LNCAP (cell line): ENCODE measurements around the gene ZBTB7A.

Experiments
- CTCF ChIP-seq: fragments of 450-650 bp; IDR thresholded peaks from 2 replicates; pipeline ENCODE4 v1.5.1; 2017; ENCODE audit warnings: mild to moderate bottlenecking

The ZBTB7A gene

DNA sequence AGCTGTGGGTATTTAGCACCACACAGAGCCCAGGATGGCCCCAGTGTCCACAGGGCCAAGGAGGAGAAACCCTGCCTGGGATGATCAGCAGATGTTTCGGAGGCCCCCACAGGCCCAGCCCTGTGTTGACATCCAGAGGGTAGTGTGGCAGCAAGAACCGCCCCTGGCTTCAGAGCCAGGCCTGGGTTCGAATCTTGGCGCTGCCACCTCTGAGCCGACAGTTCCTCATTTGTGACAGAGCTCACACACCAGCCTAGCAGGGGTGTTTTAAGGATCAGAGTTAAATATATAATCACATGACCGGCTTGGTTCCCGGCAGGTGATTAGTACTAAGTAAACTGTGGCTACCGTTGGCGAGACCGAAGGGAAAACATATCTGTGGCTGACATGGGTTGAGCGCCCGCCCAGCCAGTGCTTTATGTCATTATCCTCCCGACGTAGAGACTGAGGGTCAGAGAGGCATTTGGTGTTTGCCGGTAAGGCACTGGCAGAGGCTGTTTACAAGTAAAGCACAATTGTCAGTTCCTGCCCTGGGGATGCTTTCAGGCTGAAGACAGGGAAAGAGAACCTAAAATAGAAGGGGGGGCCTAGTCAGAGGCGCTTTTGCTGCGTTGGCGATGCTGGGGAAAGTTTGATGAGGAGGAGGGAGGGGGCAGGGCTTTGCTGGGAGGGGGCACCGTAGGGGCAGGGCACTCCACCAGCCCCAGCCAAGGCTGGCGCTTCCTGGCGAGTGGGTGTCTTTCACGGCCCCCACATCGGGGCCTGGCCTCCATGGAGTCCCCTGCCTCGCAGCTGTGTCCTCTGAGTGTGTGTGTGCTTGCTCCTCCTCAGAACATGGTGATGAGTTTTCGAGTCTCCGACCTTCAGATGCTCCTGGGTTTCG lies 54.4 kb downstream of the ZBTB7A start:
- no peak for TF ChIP-seq CTCF

DNA sequence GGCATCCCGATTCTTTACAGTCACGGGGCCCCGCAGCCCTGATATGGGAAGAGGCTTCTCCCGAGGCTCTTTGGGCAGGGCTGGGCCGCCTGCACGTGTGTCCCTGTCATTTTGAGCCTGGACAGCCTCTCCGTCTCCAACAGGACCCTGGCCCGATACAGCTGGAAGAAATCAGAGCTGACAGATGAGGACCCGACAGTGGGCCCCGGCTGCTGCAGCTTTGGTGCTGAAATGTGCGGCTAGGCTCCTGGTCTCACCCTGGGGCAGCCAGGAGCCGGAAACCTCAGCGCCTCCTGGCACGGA lies 55.9 kb downstream of the ZBTB7A start:
- no peak for TF ChIP-seq CTCF

DNA sequence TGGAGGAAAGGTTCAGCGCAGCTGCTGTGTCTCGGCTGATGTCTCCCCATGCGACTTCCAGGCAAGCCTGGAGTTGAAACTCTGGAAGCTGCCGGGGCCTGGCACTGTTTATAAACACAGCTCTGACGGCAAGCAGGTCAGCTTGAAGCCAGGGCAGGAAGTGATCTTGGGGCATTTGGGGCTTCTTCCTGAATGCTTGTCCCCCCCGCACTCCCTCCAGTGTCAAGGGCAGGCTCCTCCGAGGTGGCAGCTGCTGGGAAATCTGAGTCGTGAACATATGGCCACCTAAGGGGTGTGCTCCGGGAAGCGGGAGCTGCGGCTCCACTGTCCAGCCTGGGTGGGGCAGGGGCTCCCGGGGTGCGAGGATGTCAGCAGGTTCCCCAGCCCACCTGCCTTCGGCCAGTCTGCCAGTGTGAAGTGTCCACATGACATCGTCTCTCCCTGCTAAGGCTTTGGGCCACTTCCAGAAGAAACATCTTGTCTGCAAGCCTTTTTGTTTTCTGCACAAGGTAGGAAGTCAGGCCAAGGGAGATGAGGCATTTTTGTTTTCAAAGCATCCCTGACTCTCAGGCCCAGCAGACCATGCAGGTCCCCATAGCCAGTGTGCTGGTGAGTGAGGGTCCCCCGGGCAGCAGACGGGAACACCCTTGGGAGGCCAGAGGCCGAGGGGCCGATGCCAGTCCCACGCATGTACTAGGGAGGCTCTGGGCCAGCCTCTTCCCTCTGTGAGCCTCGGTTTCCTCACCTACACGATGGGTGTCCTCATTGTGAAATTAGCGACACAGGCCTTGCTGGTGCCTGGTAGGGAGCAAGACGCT lies 56.5 kb downstream of the ZBTB7A start:
- no peak for TF ChIP-seq CTCF

- no peak for TF ChIP-seq CTCF
These were observed 58.7 kb downstream of the ZBTB7A start for GRCh38 chr19:4007836-4008539.

- TF ChIP-seq CTCF, result no peak
These were observed 59.5 kb downstream of the ZBTB7A start, which contains the start of gene PIAS4 for GRCh38 chr19:4007021-4007835. Gene PIAS4, plus strand, starts transcription at chr19:4007736. Its CDS starts 25 bp downstream, at chr19:4007761.

DNA sequence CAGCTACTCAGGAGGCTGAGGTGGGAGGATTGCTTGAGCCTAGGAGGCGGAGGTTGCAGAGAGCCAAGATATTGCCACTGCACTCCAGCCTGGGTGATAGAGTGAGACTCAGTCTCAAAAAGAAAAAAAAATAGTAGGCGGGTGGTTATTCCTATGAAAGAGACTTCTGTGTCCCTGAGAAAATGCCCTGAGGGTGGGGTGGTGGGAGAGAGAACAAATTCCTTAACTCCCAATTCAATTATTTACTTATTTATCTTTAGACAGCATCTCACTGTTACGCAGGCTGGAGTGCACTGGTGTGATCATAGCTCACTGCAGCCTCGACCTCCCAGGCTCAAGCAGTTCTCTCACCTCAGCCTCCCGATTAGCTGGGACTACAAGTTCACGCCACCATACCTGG lies 71.1 kb downstream of the ZBTB7A start:
- TF ChIP-seq CTCF, result no peak
